IMR-90 (cell line): ENCODE measurements around the gene PGGT1B. TPM values are rescaled to one million over a fixed set of nuclear protein-coding genes. Genes with fewer than 3 reads are reported as not detected.

Source experiments
- ATAC-seq: fragments of 200-7000 bp; cut with Tn5 transposase; 2 replicates; pipeline ENCODE4 v1.9.1; 2020; ENCODE audit warnings: low read depth, mild to moderate bottlenecking, moderate library complexity
- BruUV-seq: library from RNA; stranded (reverse); fragments of 400-500 nt; replicated peaks from 2 replicates; lab custom pipeline; 2021; lab: Mats Ljungman, UMichigan
- CTCF ChIA-PET: fragments of 300-600 bp; formaldehyde crosslinking; extraction: SDS; loops from one replicate; lab custom pipeline; 2021; ENCODE audit warnings: antibody characterized with exemption; lab: Yijun Ruan, JAX
- POLR2A ChIA-PET: fragments of 300-600 bp; sonication (Branson Sonifier 250); formaldehyde crosslinking; loops from one replicate; lab custom pipeline; 2022; ENCODE audit warnings: antibody characterized with exemption; ENCODE audit not compliant: unreplicated experiment; lab: Charles Lee
- DNase-seq: peaks from one replicate; pipeline ENCODE4 v3.0.0; 2013
- H2AFZ ChIP-seq: replicated peaks from 2 replicates; pipeline ENCODE3; 2013; ENCODE audit warnings: low read length, mild to moderate bottlenecking; ENCODE audit not compliant: poor library complexity
- H2AK5ac ChIP-seq: 2 replicates; pipeline ENCODE4 v1.6.1; 2013; ENCODE audit warnings: low read depth, low read length, inconsistent platforms
- H2AK9ac ChIP-seq: replicated peaks from 2 replicates; pipeline ENCODE3; 2013; ENCODE audit warnings: mild to moderate bottlenecking, low read depth, low read length, moderate library complexity; ENCODE audit not compliant: poor library complexity
- H2BK120ac ChIP-seq: 2 replicates; pipeline ENCODE4 v1.6.1; 2013; ENCODE audit warnings: low read depth, low read length, inconsistent platforms
- H2BK15ac ChIP-seq: 3 replicates; pipeline ENCODE4 v1.6.1; 2013; ENCODE audit warnings: low read depth, low read length, inconsistent platforms
- H2BK20ac ChIP-seq: 2 replicates; pipeline ENCODE4 v1.6.1; 2013; ENCODE audit warnings: low read depth, mild to moderate bottlenecking, inconsistent platforms, low read length, moderate library complexity
- H2BK5ac ChIP-seq: 2 replicates; pipeline ENCODE4 v1.6.1; 2013; ENCODE audit warnings: mild to moderate bottlenecking, low read depth, low read length, inconsistent platforms; ENCODE audit not compliant: poor library complexity, severe bottlenecking
- H3K14ac ChIP-seq: replicated peaks from 2 replicates; pipeline ENCODE4 v1.6.1; 2013; ENCODE audit warnings: low read depth, low read length, inconsistent platforms
- H3K18ac ChIP-seq: 2 replicates; pipeline ENCODE4 v1.6.1; 2013; ENCODE audit warnings: low read depth, low read length, control low read depth
- H3K23ac ChIP-seq: 2 replicates; pipeline ENCODE4 v1.6.1; 2013; ENCODE audit warnings: low read depth, low read length, inconsistent platforms
- H3K27ac ChIP-seq: 2 replicates; pipeline ENCODE4 v1.5.1; 2013; ENCODE audit warnings: mild to moderate bottlenecking, control low read depth, low read length; ENCODE audit not compliant: insufficient read depth
- H3K27me3 ChIP-seq: 2 replicates; pipeline ENCODE4 v1.6.1; 2013; ENCODE audit warnings: low read length; ENCODE audit not compliant: control insufficient read depth, insufficient read depth
- H3K36me3 ChIP-seq: 2 replicates; pipeline ENCODE4 v1.6.1; 2013; ENCODE audit warnings: low read length, mixed read lengths; ENCODE audit not compliant: control insufficient read depth, insufficient read depth
- H3K4ac ChIP-seq: 2 replicates; pipeline ENCODE4 v1.6.1; 2013; ENCODE audit warnings: low read depth, low read length, inconsistent platforms
- H3K4me1 ChIP-seq: 2 replicates; pipeline ENCODE4 v1.6.1; 2013; ENCODE audit warnings: low read length, mixed read lengths; ENCODE audit not compliant: control insufficient read depth, insufficient read depth
- H3K4me2 ChIP-seq: 2 replicates; pipeline ENCODE4 v1.6.1; 2013; ENCODE audit warnings: low read depth, mild to moderate bottlenecking, control low read depth, low read length, moderate library complexity
- H3K4me3 ChIP-seq: 2 replicates; pipeline ENCODE4 v1.5.1; 2013; ENCODE audit warnings: low read depth, mild to moderate bottlenecking, control low read depth, low read length, moderate library complexity; ENCODE audit not compliant: insufficient read depth
- H3K56ac ChIP-seq: 2 replicates; pipeline ENCODE4 v1.6.1; 2013; ENCODE audit warnings: low read length, inconsistent platforms; ENCODE audit not compliant: insufficient read depth; ENCODE audit errors: extremely low read depth
- H3K79me1 ChIP-seq, 2 experiments: 2 replicates each; pipeline ENCODE4 v1.6.1; 2013; ENCODE audit warnings: low read length in 2 of 2, inconsistent platforms in 1 of 2, low read depth in 1 of 2
- H3K9ac ChIP-seq: 2 replicates; pipeline ENCODE4 v1.6.1; 2013; ENCODE audit warnings: low read depth, low read length, control low read depth
- H3K9me1 ChIP-seq: 2 replicates; pipeline ENCODE4 v1.6.1; 2013; ENCODE audit warnings: low read length, inconsistent platforms; ENCODE audit not compliant: insufficient read depth
- H3K9me3 ChIP-seq: 2 replicates; pipeline ENCODE4 v1.6.1; 2013; ENCODE audit warnings: low read length; ENCODE audit not compliant: control insufficient read depth, insufficient read depth
- H4K20me1 ChIP-seq: 2 replicates; pipeline ENCODE4 v1.6.1; 2013; ENCODE audit warnings: low read length, inconsistent platforms; ENCODE audit not compliant: insufficient read depth
- H4K5ac ChIP-seq: 2 replicates; pipeline ENCODE4 v1.6.1; 2013; ENCODE audit warnings: mild to moderate bottlenecking, low read depth, low read length, control low read depth
- H4K8ac ChIP-seq, 2 experiments: 2 replicates each; pipeline ENCODE4 v1.6.1; 2013; ENCODE audit warnings: low read depth in 2 of 2, low read length in 2 of 2, control low read depth in 1 of 2, inconsistent platforms in 1 of 2
- H4K91ac ChIP-seq: 2 replicates; pipeline ENCODE4 v1.6.1; 2013; ENCODE audit warnings: low read depth, low read length, inconsistent platforms; ENCODE audit not compliant: insufficient read depth
- BHLHE40 ChIP-seq: fragments of 150-350 bp; IDR thresholded peaks from 2 replicates; pipeline ENCODE4 v1.6.1; 2016; ENCODE audit warnings: mild to moderate bottlenecking, low read depth, low read length
- CTCF ChIP-seq: conservative IDR thresholded peaks from 2 replicates; pipeline ENCODE4 v1.5.1; 2012; ENCODE audit warnings: mild to moderate bottlenecking, low read depth, low read length, improper control_type of control experiment
- FOS ChIP-seq: fragments of 150-350 bp; IDR thresholded peaks from 2 replicates; pipeline ENCODE4 v1.6.1; 2016; ENCODE audit warnings: low read depth, low read length
- MAFK ChIP-seq: IDR thresholded peaks from 2 replicates; pipeline ENCODE4 v1.6.1; 2012; ENCODE audit warnings: low read depth, low read length, improper control_type of control experiment
- NFE2L2 ChIP-seq: fragments of 150-350 bp; IDR thresholded peaks from 2 replicates; pipeline ENCODE4 v1.6.1; 2016; ENCODE audit warnings: low read depth, mild to moderate bottlenecking, low read length
- POLR2A ChIP-seq: IDR thresholded peaks from 2 replicates; pipeline ENCODE4 v1.6.1; 2012; ENCODE audit warnings: mild to moderate bottlenecking, low read depth, low read length
- RCOR1 ChIP-seq: IDR thresholded peaks from 2 replicates; pipeline ENCODE4 v1.6.1; 2012; ENCODE audit warnings: mild to moderate bottlenecking, low read length, improper control_type of control experiment; ENCODE audit not compliant: insufficient replicate concordance
- RFX5 ChIP-seq: IDR thresholded peaks from 2 replicates; pipeline ENCODE4 v1.8.0; 2012; ENCODE audit warnings: low read depth, mild to moderate bottlenecking, low read length, moderate library complexity
- USF2 ChIP-seq: fragments of 150-350 bp; IDR thresholded peaks from 2 replicates; pipeline ENCODE4 v1.6.1; 2017; ENCODE audit warnings: mild to moderate bottlenecking, antibody characterized with exemption, low read length, low read depth
- WGBS, 2 experiments: methylation state at CpG; one replicate each; pipeline versions ENCODE4 v1.1.5 to v1.1.7; 2013; ENCODE audit warnings: missing lambda C conversion rate in 2 of 2; ENCODE audit not compliant: insufficient read length in 1 of 2; ENCODE audit errors: extremely low coverage in 2 of 2; 5-methylcytosine and 5-hydroxymethylcytosine counted together
- dilution Hi-C: fragments of 300-500 bp; cut with HindIII; formaldehyde crosslinking; loops from one replicate; pipeline ENCODE4 v1.14.3; 2018; ENCODE audit warnings: low sequenced_read_pairs; ENCODE audit not compliant: unreplicated experiment
- in situ Hi-C: fragments of 300-500 bp; cut with MboI; formaldehyde crosslinking; loops from 3 replicates; pipeline ENCODE4 v1.14.3; 2019; ENCODE audit warnings: low sequenced_read_pairs, inconsistent platforms, mixed read lengths
- intact Hi-C: fragments of 100-400 bp; cut with micrococcal nuclease; formaldehyde crosslinking; loops from 2 replicates; pipeline ENCODE4 v1.10.0; 2022
- polyA plus RNA-seq, 3 experiments: library from polyadenylated mRNA; depleted of rRNA; stranded (reverse); fragments of >200 nt; gene quantifications; 2 replicates each; pipeline ENCODE4 v1.2.3, GENCODE V29; 2012; ENCODE audit warnings: low replicate concordance in 1 of 3
- total RNA-seq: library from RNA; depleted of rRNA; stranded (reverse); fragments of >200 nt; gene quantifications from 2 replicates; pipeline ENCODE4 v1.2.3, GENCODE V29; 2012

Gene PGGT1B
- total and polyA plus RNA-seq, 2 of the 4 experiments (the other 2 are of a cell fraction), result 2.1 to 19.2 TPM

GRCh38 chr5:115264786-115265185, 2.1 kb upstream of the PGGT1B start:
- H3K36me3 ChIP-seq, result peaks cover 3% of the 10 kb centered on the region; the same call in 1 of the 2 replicates
- H2BK120ac ChIP-seq, result no peak overlapping the region
- H3K23ac ChIP-seq, result no peak overlapping the region
- peaks cover 2% of the 10 kb centered on the region; the same call in 1 of the 2 replicates for H3K9me1 ChIP-seq
- dilution Hi-C loops, result no loop called here
- 100% methylated on average over 5 of the region's 13 CpGs; no CpG with 5 or more reads in 1 of the 2 experiments for WGBS, 2 experiments
- no peak overlapping the region for H2BK5ac ChIP-seq
- no peak overlapping the region for H3K4me2 ChIP-seq
- no peak for ATAC-seq
- CTCF ChIA-PET, result no interaction called here
- POLR2A ChIA-PET, result no interaction called here
- H3K4me1 ChIP-seq, result peaks cover 5% of the 10 kb centered on the region
- DNase-seq, result no peak
- H2BK15ac ChIP-seq, result no peak overlapping the region
- no peak overlapping the region for H2AK5ac ChIP-seq
- no peak overlapping the region for H2AFZ ChIP-seq
- H3K4me3 ChIP-seq, result no peak overlapping the region
- no peaks in the 10 kb centered on the region for H3K27me3 ChIP-seq
- no peak overlapping the region for H4K8ac ChIP-seq
- H3K4ac ChIP-seq, result no peak overlapping the region
- H3K27ac ChIP-seq, result no peak overlapping the region
- no peaks in the 10 kb centered on the region for H3K9me3 ChIP-seq
- no peak overlapping the region for H3K18ac ChIP-seq
- intact Hi-C loops, result loop anchor here (5.0 kb wide), 1 partner anchor 33 kb away; the partner anchor contains the start of gene CCDC112
- peaks cover 8 to 21% of the 10 kb centered on the region in 2 experiments; a peak in 3 of 4 replicates for H3K79me1 ChIP-seq
- no peak overlapping the region for H4K5ac ChIP-seq
- TF ChIP-seq POLR2A (no peak), USF2 (no peak), BHLHE40 (no peak), CTCF (no peak), NFE2L2 (no peak), RFX5 (no peak), FOS (no peak), RCOR1 (no peak), MAFK (no peak)
- H3K14ac ChIP-seq, result no peak overlapping the region
- H3K9ac ChIP-seq, result no peak overlapping the region
- H3K56ac ChIP-seq, result no peak overlapping the region
- in situ Hi-C loops, result no loop called here
- peaks cover 5% of the 10 kb centered on the region; the same call in 1 of the 2 replicates for H4K20me1 ChIP-seq
- no peak overlapping the region for H4K91ac ChIP-seq
- no peak overlapping the region for H2BK20ac ChIP-seq
- no TSS peak for BruUV-seq
- no peak overlapping the region for H2AK9ac ChIP-seq
